Stimulated activated CD4-positive, alpha-beta T cell treated with anti-CD3 and anti-CD28 coated beads, TNF-alpha, amount 100 ng/mL, for 1 hour (primary cell): ENCODE results near the gene DLX3.

Experiments used
- DNase-seq, 3 donors: peaks; one replicate each; pipeline ENCODE4 v3.0.0-alpha.2; 2020; ENCODE audit warnings: low read depth in 3 of 3, low spot score in 1 of 3

Gene DLX3

DNA sequence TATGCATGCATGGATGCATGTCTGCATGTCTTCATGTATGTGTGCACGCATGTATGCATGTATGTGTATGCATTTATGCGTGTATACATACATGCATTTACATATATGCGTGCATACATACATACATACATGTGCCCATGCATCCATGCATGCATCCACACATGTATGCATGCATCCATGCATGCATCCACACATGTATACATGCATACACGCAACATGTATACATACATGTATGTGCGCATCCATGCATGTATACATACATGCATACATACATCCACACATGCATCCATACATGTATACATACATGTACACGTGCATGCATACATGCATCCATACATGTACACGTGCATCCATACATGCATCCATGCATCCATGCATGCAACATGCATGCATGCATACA lies 29.8 kb upstream of the DLX3 start:
- no peak for DNase-seq

DNA sequence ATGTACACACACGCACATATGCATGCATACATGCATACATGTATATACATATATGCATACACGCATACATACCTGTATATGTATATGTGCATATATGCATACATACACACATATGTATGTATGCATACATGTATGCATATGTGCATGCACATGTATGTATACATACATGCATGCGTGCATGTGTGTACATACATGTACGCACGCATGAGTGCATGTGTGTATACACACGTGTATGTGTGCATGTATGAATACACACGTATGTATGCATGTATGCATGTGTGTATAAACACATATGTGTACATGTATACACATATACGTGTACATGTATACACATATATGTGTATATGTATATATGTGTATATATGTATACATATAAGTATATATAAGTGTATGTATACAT lies 28.5 kb upstream of the DLX3 start:
- no peak for DNase-seq

DNA sequence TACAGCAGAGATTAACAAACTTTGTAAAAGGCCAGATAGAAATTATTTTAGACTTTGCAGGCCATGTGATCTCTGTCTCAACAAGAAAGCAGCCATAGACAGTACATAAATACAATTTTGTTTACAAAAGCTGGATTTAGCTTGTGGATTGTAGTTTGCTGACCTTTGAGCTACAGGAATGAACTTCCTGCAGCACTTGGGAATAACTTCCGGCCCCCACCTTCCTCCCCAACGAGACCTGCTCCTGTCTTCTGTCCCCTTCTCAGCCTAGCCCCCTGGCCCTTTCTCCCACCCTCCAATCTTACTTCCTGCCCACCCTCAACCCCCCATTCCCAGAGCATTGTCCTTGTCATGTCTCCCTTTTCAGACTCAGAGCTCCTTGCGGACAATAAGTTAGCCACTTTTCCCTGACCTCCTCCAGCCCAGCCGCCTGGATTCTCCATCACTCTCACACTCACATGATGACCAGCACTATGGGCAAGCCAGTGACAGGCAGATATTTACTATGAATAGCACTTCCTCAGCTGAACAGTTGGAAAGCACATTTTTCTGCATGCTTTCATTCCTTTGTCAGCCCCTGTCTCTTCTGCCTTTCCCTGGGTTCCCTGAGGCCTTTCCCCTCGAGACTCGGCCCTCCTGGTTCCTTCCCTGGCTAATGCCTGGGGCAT lies 27.6 kb upstream of the DLX3 start:
- no peak for DNase-seq

GRCh38 chr17:50021681-50022370 lies 26.8 kb upstream of the DLX3 start:
- DNase-seq: no peak

DNA sequence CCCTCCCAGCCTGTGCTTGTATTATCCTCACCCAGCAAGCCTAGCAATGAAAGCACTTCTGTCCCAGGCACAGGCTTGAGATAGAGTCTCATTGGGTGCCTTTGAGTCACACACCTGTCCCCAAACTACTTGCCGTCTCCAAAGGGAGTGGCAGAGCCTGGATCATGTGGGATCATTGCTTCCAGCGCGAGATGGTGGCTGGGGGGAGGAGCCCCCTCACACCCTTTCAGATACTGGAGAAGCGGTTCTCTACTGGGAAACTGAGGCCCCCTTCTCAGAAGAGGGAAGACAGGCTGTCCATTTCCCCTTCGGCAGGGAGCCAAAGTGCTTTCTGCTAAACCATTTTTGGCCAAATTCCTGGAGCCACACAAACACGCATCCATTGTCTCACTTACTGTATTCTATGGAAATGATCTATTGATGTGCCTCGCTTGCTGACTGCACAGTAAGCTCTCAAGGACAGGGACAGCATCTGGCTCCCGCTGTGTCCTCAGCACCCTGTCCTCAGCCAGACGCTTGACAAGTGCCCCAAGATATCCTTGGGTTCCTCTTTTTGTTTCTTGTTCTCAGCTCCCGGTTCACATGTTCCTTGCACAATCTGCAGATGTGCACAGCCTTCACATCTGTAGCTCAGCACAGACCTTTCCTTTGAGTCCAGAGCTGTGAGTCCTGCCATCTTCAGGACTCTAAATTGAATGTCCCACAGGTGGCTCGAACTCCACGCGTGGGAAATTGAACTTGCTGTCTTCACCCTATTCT lies 26.0 kb upstream of the DLX3 start:
- DNase-seq: no peak

- no peak for DNase-seq
These were observed 23.9 kb upstream of the DLX3 start for GRCh38 chr17:50018909-50019308.

DNA sequence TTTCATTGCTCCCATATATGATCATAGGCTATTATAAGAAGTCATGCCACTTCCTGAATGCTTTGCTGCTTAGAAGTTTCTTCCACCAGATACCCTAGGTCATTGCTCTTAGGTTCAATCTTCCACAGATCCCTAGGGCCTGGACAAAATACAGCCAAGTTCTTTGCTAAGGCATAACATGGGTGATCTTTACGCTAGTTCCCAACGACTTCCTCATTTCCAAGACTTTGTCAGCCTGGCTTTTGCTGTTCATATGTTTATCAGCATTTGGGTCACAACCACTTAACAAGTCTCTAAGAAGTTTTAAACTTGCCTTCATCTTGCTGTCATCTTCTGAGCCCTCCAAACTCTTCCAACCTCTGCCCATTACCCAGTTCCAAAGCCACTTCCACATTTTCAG lies 20.1 kb upstream of the DLX3 start:
- no peak for DNase-seq

DNA sequence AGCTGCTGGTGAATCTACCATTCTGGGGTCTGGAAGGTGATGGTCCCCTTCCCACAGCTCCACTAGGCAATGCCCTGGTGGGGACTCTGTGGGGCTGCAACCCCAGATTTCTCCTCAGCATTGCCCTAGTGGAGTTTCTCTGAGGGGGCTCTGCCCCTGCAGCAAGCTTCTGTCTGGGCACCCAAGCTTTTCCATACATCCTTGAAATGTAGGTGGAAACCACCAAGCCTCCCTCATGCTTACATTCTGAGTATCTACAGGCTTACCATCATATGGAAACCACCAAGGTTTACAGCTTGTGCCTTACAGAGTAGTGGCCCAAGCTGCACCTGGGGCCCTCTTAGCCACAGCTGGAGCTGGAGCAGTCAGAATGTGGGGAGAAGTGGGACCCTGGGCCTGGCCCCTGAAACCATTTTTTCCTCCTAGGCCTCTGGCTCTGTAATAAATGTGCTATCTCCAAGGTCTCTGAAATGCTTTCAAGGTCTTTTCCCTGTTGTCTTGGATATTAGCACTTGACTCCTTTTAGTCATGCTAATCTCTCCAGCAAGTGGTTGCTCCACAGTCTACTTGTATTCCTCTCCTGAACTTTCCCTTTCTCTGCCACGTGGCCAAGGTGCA lies 19.6 kb upstream of the DLX3 start:
- no peak for DNase-seq

DNA sequence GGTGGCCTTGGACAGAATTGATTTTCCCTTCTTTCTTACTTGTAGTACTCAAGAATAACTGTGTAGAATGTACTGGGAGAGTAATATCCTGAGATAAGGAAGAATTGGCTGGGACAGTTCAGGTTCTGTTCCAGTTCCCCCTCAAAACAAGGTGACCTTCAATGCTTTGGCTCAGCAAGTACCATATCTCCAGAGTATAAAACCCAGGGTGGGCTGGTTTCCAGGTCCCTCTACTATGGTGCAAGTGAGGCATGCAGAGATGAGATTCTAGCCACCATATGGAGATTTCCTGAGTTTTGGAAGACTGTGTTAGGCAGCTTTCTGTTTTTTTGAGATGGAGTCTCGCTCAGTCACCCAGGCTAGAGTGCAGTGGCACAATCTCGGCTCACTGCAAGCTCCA lies 18.1 kb upstream of the DLX3 start:
- no peak for DNase-seq

GRCh38 chr17:50009282-50009681 lies 14.3 kb upstream of the DLX3 start:
- no peak for DNase-seq

DNA sequence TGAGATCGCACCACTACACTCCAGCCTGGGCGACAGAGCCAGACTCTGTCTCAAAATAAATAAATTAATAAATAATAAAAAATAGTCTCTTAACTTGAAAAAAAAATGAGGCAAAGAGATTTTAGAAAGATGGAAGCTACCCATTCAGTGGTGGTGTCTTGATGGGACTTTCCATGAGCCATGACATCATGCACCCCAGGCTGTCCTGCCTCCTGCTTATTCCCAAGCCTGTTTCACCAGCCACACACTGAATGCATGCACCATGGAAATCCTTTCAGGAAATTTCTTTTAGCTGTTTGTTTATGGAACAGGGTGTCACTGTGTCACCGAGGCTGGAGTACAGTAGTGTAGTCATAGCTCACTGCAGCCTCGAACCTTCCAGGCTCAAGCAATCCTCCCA lies 8.9 kb upstream of the DLX3 start:
- DNase-seq: no peak

- no peak for DNase-seq
These were observed 4.0 kb upstream of the DLX3 start for GRCh38 chr17:49998836-49999511.

- peak; percentile 60 to 67 (median 61) for DNase-seq
These were observed 3.0 kb upstream of the DLX3 start for GRCh38 chr17:49997773-49998703.

- no peak for DNase-seq
These were observed 2.3 kb upstream of the DLX3 start for GRCh38 chr17:49997301-49997650.

- DNase-seq: peak in 2 of 3 donors; percentile 41 to 72
These were observed 1.7 kb upstream of the DLX3 start for GRCh38 chr17:49996495-49997300.

GRCh38 chr17:49996121-49996494 lies 1.1 kb upstream of the DLX3 start:
- DNase-seq: no peak

DNA sequence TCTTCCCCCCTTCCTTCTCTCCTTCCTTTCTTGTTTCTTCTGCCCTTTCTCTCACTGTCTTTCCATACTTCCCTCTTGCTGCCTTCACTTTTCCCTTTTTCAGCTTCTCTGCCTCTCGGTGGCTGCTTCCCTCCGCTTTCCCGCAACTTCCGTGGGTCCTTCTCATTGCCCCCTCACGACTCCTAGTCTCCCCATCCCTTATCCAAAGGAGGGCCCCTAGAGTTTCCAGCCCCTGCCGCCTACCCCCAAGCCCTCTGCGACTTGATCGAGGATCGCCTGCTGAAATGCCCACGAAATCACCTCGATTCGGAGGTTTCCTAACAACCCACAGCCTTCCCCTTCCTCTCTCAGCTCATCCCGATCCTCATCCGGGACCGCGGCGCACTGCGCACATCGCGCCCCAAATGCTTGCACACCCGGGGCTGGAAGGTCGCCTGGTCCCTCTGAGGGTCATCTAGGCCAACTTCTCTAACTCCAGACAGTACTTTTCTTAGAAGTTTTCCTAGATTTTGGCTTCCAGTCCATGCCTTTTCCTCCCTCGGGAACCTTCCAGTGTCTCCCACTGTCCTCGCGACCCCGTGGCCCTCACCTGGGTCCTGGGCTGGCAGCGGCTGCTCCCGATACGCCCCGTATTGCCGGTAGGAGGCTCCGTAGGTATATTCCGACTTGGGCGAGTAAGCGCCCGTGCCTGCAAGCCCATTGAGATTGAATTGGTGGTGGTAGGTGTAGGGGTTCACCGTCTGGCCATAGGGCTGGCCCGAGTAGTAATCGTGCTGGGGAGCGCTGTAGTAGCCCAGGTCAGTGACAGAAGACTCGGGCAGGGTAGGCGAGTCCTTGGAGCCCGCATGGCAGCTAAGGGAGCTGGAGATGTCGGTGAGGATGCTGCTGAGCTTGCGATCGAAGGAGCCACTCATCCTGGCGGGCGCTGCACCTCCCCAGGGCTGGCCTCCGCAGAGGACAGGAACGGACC lies 654 bp downstream of the DLX3 start:
- no peak for DNase-seq

- no peak for DNase-seq
These were observed 1.5 kb downstream of the DLX3 start for GRCh38 chr17:49993423-49994060.
